K562 (cell line): ENCODE data around the gene DHTKD1. TPM values are rescaled to one million over a fixed set of nuclear protein-coding genes. Genes with fewer than 3 reads are reported as not detected.

Source experiments
- ATAC-seq: fragments of 200-7000 bp; cut with Tn5 transposase; 3 replicates; pipeline ENCODE4 v1.9.1; 2020; ENCODE audit warnings: moderate library complexity
- BruUV-seq: library from RNA; stranded (reverse); fragments of 400-500 nt; replicated peaks from 2 replicates; lab custom pipeline; 2021; lab: Mats Ljungman, UMichigan
- CTCF ChIA-PET: fragments of 300-600 bp; formaldehyde crosslinking; extraction: SDS; loops from one replicate; lab custom pipeline; 2021; ENCODE audit warnings: low intra/inter-chr PET ratio; lab: Yijun Ruan, JAX
- POLR2A ChIA-PET: fragments of 300-600, 350-650 bp; sonication (Branson Sonifier 250); formaldehyde crosslinking; extraction: SDS; loops from one replicate; lab custom pipeline; 2021; ENCODE audit warnings: antibody characterized with exemption, inconsistent platforms; lab: Yijun Ruan, JAX
- DNase-seq, 4 experiments: peaks; one replicate each; pipeline versions ENCODE4 v3.0.0 to v3.0.0-alpha.2; 2011 to 2018; ENCODE audit warnings: low spot score in 3 of 4, mixed read lengths in 3 of 4; ENCODE audit errors: extremely low read depth in 1 of 4
- FAIRE-seq: peaks from 2 replicates; lab custom pipeline; 2011; peaks lifted over from hg19 to GRCh38; lab: Jason Lieb, UNC
- H2AFZ ChIP-seq: 2 replicates; pipeline ENCODE4 v1.6.0; 2011; ENCODE audit warnings: low read depth, low read length, control low read depth, inconsistent platforms
- H3K27ac ChIP-seq: fragments of 200-600 bp; 3 replicates; pipeline ENCODE4 v1.8.0; 2011; ENCODE audit warnings: low read depth, mild to moderate bottlenecking, control low read depth, inconsistent platforms, low read length, moderate library complexity, mixed read lengths; ENCODE audit errors: extremely low read depth
- H3K27me3 ChIP-seq, 2 experiments: fragments of 300-600 bp in 1 of 2; 2 replicates in 1 of 2; 3 replicates in 1 of 2; pipeline versions ENCODE4 v1.6.0 to v1.8.0; 2011; ENCODE audit warnings: inconsistent platforms in 2 of 2, low read length in 2 of 2, mild to moderate bottlenecking in 1 of 2, mixed read lengths in 1 of 2, moderate library complexity in 1 of 2; ENCODE audit not compliant: control insufficient read depth in 2 of 2, insufficient read depth in 2 of 2
- H3K36me3 ChIP-seq: fragments of 300-600 bp; 3 replicates; pipeline ENCODE4 v1.8.0; 2011; ENCODE audit warnings: mild to moderate bottlenecking, low read length, inconsistent platforms; ENCODE audit not compliant: control insufficient read depth, insufficient read depth
- H3K4me1 ChIP-seq, 2 experiments: fragments of 200-600 bp in 1 of 2; replicated peaks in 1 of 2; 2 replicates in 1 of 2; 3 replicates in 1 of 2; pipeline versions ENCODE4 v1.5.1 to v1.8.0; 2011; ENCODE audit warnings: inconsistent platforms in 2 of 2, low read length in 2 of 2, mild to moderate bottlenecking in 1 of 2, mixed read lengths in 1 of 2, moderate library complexity in 1 of 2; ENCODE audit not compliant: control insufficient read depth in 2 of 2, insufficient read depth in 2 of 2
- H3K4me2 ChIP-seq: 2 replicates; pipeline ENCODE4 v1.6.1; 2011; ENCODE audit warnings: low read length, control low read depth, inconsistent platforms, mixed read lengths; ENCODE audit not compliant: insufficient read depth
- H3K4me3 ChIP-seq: fragments of 200-600 bp; sonication (generic), shearing (Covaris generic); 2 replicates; pipeline ENCODE4 v1.5.1; 2016; ENCODE audit warnings: control low read depth, inconsistent platforms
- H3K79me2 ChIP-seq: fragments of 200-600 bp; 3 replicates; pipeline ENCODE4 v1.8.0; 2011; ENCODE audit warnings: low read length, inconsistent platforms; ENCODE audit not compliant: control insufficient read depth, insufficient read depth
- H3K9ac ChIP-seq, 2 experiments: 2 replicates each; pipeline versions ENCODE4 v1.6.0 to v1.6.1; 2011; ENCODE audit warnings: low read depth in 2 of 2, low read length in 2 of 2, control low read depth in 1 of 2, inconsistent platforms in 1 of 2, mild to moderate bottlenecking in 1 of 2, mixed read lengths in 1 of 2; ENCODE audit not compliant: insufficient read depth in 1 of 2
- H3K9me1 ChIP-seq: one replicate; pipeline ENCODE4 v1.6.0; 2011; ENCODE audit warnings: inconsistent platforms, mild to moderate bottlenecking, low read length, moderate library complexity; ENCODE audit not compliant: control insufficient read depth, insufficient read depth
- H3K9me3 ChIP-seq: replicated peaks from 2 replicates; pipeline ENCODE4 v1.5.1; 2011; ENCODE audit warnings: low read depth, low read length, inconsistent platforms; ENCODE audit not compliant: control insufficient read depth, insufficient read depth
- H4K20me1 ChIP-seq: replicated peaks from 2 replicates; pipeline ENCODE4 v1.6.1; 2011; ENCODE audit warnings: low read length, inconsistent platforms, mixed read lengths; ENCODE audit not compliant: control insufficient read depth, insufficient read depth
- NFIC ChIP-seq: fragments of 450-650 bp; IDR thresholded peaks from 2 replicates; pipeline ENCODE4 v1.6.1; 2017; ENCODE audit warnings: mild to moderate bottlenecking, inconsistent platforms
- POU5F1 ChIP-seq: fragments of 150-350 bp; IDR thresholded peaks from 2 replicates; pipeline ENCODE4 v1.6.1; 2014; ENCODE audit warnings: borderline replicate concordance, low read length, low read depth, mild to moderate bottlenecking; ENCODE audit not compliant: partially characterized antibody
- RBM15 ChIP-seq: fragments of 200-400 bp; formaldehyde crosslinking; IDR thresholded peaks from 2 replicates; pipeline ENCODE4 v1.6.1; 2018; ENCODE audit warnings: mild to moderate bottlenecking, low read length, moderate library complexity; ENCODE audit not compliant: insufficient read depth
- SMARCC2 ChIP-seq: fragments of 450-650 bp; IDR thresholded peaks from 2 replicates; pipeline ENCODE4 v1.6.1; 2017; ENCODE audit warnings: antibody characterized with exemption, moderate library complexity, mild to moderate bottlenecking, low read depth
- ZBTB1 ChIP-seq: sonication (generic); formaldehyde crosslinking; IDR thresholded peaks from 2 replicates; pipeline ENCODE4 v1.8.1; 2023; ENCODE audit warnings: missing genetic modification reagents, low read depth, mild to moderate bottlenecking, borderline replicate concordance
- ZNF785 ChIP-seq: fragments of 250-450 bp; sonication (Bioruptor Pico); IDR thresholded peaks from 2 replicates; pipeline ENCODE4 v1.4.0; 2020; ENCODE audit warnings: mild to moderate bottlenecking
- whole genome bisulfite sequencing: fragments of 100-300 bp; shearing (Covaris generic); methylation state at CpG from one replicate; pipeline ENCODE4 v1.1.6; 2016; ENCODE audit warnings: low coverage, mixed read lengths; ENCODE audit not compliant: insufficient coverage; ENCODE audit errors: missing lambda C conversion rate; 5-methylcytosine and 5-hydroxymethylcytosine counted together
- in situ Hi-C: fragments of 300-500 bp; cut with MboI; formaldehyde crosslinking; loops from 4 replicates; pipeline ENCODE4 v1.15.0; 2018; ENCODE audit warnings: inconsistent platforms, mixed read lengths
- intact Hi-C: fragments of 100-400 bp; cut with micrococcal nuclease; formaldehyde crosslinking; loops from 2 replicates; pipeline ENCODE4 v1.14.2; 2022
- polyA plus RNA-seq, 8 experiments: library from polyadenylated mRNA; depleted of rRNA in 4 of 8; stranded (reverse) in 5 of 8; unstranded in 3 of 8; fragments of >200 nt; fragmentation: Nextera tagmentation in 2 of 8; fragmentation: Illumina TruSeq in 1 of 8; extraction: Ambion mirVana in 2 of 8; extraction: Trizol in 1 of 8; gene quantifications; 2 replicates each; pipeline versions ENCODE4 v1.2.1 to v1.2.3, GENCODE V29; 2011 to 2014; ENCODE audit warnings: inconsistent platforms in 1 of 8, missing spikeins in 1 of 8
- total RNA-seq, 7 experiments: library from RNA; depleted of rRNA in 6 of 7; stranded (reverse); fragments of >200 nt in 6 of 7; fragmentation: Illumina TruSeq in 2 of 7; extraction: Trizol in 2 of 7; gene quantifications; 2 replicates each; pipeline versions ENCODE4 v1.2.1 to v1.2.3, GENCODE V29; 2011 to 2021; ENCODE audit warnings: low replicate concordance in 1 of 7
- TF ChIP-seq, protein P1 (sequence below): fragments of 450-650 bp; IDR thresholded peaks from 2 replicates; pipeline ENCODE4 v1.6.1; 2016; ENCODE audit warnings: low read depth

Gene DHTKD1
- total and polyA plus RNA-seq, 9 of the 15 experiments (the other 6 are each of a cell fraction or from before 2014, with no cell fraction given) = 3.1 to 19.7 (median 6.8) TPM

DNA sequence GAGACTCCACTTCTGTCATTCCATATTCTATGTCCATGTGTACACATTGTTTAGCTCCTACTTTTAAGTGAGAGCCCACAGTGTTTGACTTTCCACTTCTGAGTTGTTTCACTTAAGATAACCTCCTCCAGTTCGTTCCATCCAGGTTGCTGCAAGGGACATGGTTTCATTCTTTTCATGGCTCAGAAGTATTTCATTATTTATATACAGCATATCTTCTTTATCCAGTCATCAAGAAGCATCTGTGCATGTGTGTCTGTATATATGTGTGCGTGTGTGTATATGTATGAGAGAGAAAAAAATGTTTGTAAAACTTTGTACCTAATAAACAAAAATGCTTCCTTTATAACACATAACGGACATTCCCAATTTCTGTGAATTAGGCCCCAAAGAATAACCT lies 66.9 kb downstream of the DHTKD1 start:
- Histone ChIP-seq H3K79me2 (no peaks in the 10 kb centered on the region), H3K4me1 (0 out of 5 replicates have a peak, but pooled peaks cover 0 to 4% of the 10 kb centered on the region in 2 experiments), H3K9me1 (no peaks in the 10 kb centered on the region), H3K4me3 (no peak overlapping the region), H3K36me3 (peaks cover 10% of the 10 kb centered on the region; the same call in 1 of the 3 replicates), H3K9me3 (no peaks in the 10 kb centered on the region), H3K27ac (no peak overlapping the region), H3K9ac (no peak overlapping the region), H4K20me1 (no peaks in the 10 kb centered on the region), H3K27me3 (no peaks in the 10 kb centered on the region), H3K4me2 (no peak overlapping the region), H2AFZ (no peak overlapping the region)
- in situ Hi-C loops = no loop called here
- BruUV-seq = no TSS peak
- DNase-seq (no peak), ATAC-seq (no peak), FAIRE-seq (no peak)
- CTCF ChIA-PET = no interaction called here
- intact Hi-C loops = no loop called here
- POLR2A ChIA-PET = no interaction called here
- WGBS = 68% methylated on average over 3 of the region's 3 CpGs
- TF ChIP-seq ZNF785 (CRISPR knock-in tag) (no peak), NFIC (no peak), RBM15 (no peak), POU5F1 (no peak), SMARCC2 (no peak), ZBTB1 (CRISPR knock-in tag) (no peak)
- TF ChIP-seq, protein P1, sequence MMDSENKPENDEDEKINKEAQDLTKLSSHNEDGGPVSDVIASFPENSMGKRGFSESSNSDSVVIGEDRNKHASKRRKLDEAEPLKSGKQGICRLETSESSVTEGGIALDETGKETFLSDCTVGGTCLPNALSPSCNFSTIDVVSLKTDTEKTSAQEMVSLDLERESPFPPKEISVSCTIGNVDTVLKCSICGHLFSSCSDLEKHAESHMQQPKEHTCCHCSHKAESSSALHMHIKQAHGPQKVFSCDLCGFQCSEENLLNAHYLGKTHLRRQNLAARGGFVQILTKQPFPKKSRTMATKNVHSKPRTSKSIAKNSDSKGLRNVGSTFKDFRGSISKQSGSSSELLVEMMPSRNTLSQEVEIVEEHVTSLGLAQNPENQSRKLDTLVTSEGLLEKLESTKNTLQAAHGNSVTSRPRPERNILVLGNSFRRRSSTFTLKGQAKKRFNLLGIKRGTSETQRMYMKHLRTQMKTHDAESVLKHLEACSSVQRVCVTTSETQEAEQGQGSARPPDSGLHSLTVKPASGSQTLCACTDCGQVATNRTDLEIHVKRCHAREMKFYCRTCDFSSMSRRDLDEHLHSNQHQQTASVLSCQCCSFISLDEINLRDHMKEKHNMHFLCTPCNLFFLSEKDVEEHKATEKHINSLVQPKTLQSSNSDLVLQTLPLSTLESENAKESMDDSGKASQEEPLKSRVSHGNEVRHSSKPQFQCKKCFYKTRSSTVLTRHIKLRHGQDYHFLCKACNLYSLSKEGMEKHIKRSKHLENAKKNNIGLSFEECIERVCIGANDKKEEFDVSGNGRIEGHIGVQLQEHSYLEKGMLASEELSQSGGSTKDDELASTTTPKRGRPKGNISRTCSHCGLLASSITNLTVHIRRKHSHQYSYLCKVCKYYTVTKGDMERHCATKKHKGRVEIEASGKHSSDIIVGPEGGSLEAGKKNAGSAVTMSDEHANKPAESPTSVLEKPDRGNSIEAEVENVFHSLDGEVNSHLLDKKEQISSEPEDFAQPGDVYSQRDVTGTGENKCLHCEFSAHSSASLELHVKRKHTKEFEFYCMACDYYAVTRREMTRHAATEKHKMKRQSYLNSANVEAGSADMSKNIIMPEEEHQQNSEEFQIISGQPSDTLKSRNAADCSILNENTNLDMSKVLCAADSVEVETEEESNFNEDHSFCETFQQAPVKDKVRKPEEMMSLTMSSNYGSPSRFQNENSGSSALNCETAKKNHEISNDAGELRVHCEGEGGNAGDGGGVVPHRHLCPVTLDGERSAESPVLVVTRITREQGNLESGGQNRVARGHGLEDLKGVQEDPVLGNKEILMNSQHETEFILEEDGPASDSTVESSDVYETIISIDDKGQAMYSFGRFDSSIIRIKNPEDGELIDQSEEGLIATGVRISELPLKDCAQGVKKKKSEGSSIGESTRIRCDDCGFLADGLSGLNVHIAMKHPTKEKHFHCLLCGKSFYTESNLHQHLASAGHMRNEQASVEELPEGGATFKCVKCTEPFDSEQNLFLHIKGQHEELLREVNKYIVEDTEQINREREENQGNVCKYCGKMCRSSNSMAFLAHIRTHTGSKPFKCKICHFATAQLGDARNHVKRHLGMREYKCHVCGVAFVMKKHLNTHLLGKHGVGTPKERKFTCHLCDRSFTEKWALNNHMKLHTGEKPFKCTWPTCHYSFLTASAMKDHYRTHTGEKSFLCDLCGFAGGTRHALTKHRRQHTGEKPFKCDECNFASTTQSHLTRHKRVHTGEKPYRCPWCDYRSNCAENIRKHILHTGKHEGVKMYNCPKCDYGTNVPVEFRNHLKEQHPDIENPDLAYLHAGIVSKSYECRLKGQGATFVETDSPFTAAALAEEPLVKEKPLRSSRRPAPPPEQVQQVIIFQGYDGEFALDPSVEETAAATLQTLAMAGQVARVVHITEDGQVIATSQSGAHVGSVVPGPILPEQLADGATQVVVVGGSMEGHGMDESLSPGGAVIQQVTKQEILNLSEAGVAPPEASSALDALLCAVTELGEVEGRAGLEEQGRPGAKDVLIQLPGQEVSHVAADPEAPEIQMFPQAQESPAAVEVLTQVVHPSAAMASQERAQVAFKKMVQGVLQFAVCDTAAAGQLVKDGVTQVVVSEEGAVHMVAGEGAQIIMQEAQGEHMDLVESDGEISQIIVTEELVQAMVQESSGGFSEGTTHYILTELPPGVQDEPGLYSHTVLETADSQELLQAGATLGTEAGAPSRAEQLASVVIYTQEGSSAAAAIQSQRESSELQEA = no peak
